Activated CD4-positive, alpha-beta memory T cell treated with anti-CD3 and anti-CD28 coated beads, Interleukin-2, amount 10 ng/mL, durations not matched to agents 7 days and 5 days (primary cell): ENCODE results near the gene PPP1R27. TPM values are rescaled to one million over a fixed set of nuclear protein-coding genes. Genes with fewer than 3 reads are reported as not detected.

Source experiments
- CTCF ChIA-PET: fragments of 350-600 bp; sonication (Branson Sonifier 250); formaldehyde crosslinking; loops from one replicate; lab custom pipeline; 2021; ENCODE audit warnings: antibody characterized with exemption, inconsistent platforms; lab: Charles Lee
- POLR2A ChIA-PET: fragments of 350-600 bp; sonication (Branson Sonifier 250); formaldehyde crosslinking; loops from one replicate; lab custom pipeline; 2021; ENCODE audit warnings: antibody characterized with exemption; lab: Charles Lee
- DNase-seq: peaks from one replicate; pipeline ENCODE4 v3.0.0-alpha.2; 2020
- H3K27ac Mint-ChIP-seq: one replicate; pipeline ENCODE4 v1.8.0; 2021; ENCODE audit warnings: mild to moderate bottlenecking, mixed read lengths
- H3K27me3 Mint-ChIP-seq: one replicate; pipeline ENCODE4 v1.8.0; 2021; ENCODE audit warnings: mixed read lengths
- H3K36me3 Mint-ChIP-seq: one replicate; pipeline ENCODE4 v1.8.0; 2021; ENCODE audit warnings: low read depth, mixed read lengths
- H3K4me1 Mint-ChIP-seq: one replicate; pipeline ENCODE4 v1.8.0; 2021; ENCODE audit warnings: mixed read lengths
- H3K4me3 Mint-ChIP-seq: one replicate; pipeline ENCODE4 v1.8.0; 2021; ENCODE audit warnings: mild to moderate bottlenecking, mixed read lengths
- H3K9me3 Mint-ChIP-seq: one replicate; pipeline ENCODE4 v1.8.0; 2021; ENCODE audit warnings: mixed read lengths
- total RNA-seq, 2 experiments: library from RNA; stranded (reverse); gene quantifications; one replicate each; pipeline ENCODE4 v1.2.3, GENCODE V29; 2021

PPP1R27 gene
- total RNA-seq, 2 experiments from 2014 or later, result not detected

DNA sequence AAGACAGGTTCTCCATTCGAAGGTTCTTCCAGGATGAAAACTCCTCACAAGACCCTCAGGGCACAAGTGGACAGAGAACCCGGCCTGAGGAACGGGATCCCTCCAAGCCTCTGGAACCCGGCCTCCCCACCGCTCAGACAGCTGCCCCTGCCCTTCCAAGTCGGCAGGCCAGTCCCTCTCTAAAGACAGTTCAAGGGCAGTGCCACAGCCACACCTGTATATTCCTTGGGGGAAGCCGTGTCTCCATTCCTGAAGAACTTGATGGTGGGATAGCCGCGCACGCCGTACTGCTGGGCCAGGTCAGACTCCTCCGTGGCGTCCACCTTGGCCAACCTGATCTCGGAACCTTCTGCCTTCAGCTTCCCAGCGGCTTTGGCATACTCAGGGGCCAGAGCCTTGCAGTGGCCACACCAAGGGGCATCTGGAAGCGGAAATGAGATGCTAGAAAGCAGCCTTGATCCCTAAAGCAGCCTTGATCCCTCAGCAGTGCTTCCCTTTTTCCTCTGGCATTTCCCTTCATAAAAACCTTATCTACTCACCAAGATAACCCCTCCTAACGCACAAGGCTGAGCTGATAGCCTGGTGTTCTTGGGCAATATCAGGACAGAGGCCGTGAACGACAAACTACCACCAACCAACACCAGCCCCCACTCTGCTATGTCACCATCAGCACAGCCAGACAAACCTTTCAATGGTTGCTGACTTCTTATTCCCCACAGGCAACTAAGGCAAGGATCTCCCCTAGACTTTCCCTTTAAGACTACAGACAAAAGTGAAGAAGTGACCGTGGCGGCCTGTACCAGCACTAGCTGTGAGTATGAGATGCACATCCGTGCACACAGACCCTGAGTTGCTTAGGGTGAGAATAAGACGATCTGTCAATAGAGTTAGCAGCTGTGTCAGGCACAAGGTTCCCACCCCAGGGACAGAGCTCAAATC is 24.4 kb upstream of the PPP1R27 start:
- POLR2A ChIA-PET, result interaction anchor here (0.8 to 6.6 kb wide), 14 partner anchors 8 to 206 kb away, joined by 3 to 133 read pairs (median 5); partner anchors contain the start of genes ARHGDIA, ARL16, DUS1L and HGS
- Mint-ChIP-seq H3K27me3 (no peaks in the 10 kb centered on the region), H3K27ac (peak overlapping the region; percentile 88), H3K36me3 (peaks cover 58% of the 10 kb centered on the region), H3K4me1 (peaks cover 52% of the 10 kb centered on the region), H3K9me3 (no peaks in the 10 kb centered on the region), H3K4me3 (peak overlapping the region; percentile 98)
- peak; percentile 20 for DNase-seq
- CTCF ChIA-PET, result interaction anchor here (1.0 to 1.3 kb wide), 3 partner anchors 11 to 156 kb away, joined by 3 to 5 read pairs (median 3); partner anchors contain the start of genes ARHGDIA, MCRIP1, MRPL12 and PPP1R27

DNA sequence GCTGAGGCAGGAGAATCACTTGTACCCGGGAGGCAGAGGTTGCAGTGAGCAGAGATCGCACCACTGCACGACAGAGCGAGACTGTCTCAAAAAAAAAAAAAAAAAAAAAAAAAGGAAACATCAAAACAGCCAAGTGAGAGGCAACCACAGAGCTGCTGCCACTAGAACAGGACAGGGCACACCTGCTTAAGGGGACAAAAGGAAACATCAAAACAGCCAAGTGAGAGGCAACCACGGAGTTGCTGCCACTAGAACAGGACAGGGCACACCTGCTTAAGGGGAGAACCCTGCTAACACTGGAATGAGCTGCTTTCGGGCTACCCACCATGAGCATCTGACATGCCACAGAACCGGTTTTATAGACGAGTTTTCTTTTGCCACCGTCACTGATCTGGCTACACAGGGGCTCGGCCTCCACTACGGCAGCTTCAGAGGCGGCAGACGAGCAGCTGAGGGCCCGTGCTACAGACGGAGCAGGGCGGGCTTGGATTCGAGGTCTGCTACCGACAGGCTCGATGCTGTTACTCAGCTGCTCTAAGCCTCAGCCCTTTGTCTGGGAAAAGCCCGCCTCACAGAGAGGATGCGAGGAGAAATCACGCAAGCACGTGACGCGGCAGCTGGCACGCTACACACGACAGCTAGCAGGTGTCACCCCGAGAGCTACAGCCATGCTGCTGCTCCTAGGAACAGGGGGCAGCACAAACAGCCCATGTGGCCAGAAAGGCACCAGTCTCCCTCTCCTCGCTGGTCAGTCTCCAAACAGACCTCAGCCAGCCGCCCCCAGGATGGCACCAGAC is 23.5 kb upstream of the PPP1R27 start:
- ChIA-PET POLR2A (interaction anchor here (0.7 to 6.6 kb wide), 8 partner anchors 9 to 155 kb away, joined by 3 to 133 read pairs (median 6); partner anchors contain the start of genes ARHGDIA, MCRIP1 and MRPL12), CTCF (no interaction called here)
- Mint-ChIP-seq H3K4me1 (peaks cover 51% of the 10 kb centered on the region), H3K9me3 (no peaks in the 10 kb centered on the region), H3K27me3 (no peaks in the 10 kb centered on the region), H3K27ac (peak overlapping the region; percentile 88), H3K4me3 (peak overlapping the region; percentile 98), H3K36me3 (peaks cover 60% of the 10 kb centered on the region)
- no peak for DNase-seq

DNA sequence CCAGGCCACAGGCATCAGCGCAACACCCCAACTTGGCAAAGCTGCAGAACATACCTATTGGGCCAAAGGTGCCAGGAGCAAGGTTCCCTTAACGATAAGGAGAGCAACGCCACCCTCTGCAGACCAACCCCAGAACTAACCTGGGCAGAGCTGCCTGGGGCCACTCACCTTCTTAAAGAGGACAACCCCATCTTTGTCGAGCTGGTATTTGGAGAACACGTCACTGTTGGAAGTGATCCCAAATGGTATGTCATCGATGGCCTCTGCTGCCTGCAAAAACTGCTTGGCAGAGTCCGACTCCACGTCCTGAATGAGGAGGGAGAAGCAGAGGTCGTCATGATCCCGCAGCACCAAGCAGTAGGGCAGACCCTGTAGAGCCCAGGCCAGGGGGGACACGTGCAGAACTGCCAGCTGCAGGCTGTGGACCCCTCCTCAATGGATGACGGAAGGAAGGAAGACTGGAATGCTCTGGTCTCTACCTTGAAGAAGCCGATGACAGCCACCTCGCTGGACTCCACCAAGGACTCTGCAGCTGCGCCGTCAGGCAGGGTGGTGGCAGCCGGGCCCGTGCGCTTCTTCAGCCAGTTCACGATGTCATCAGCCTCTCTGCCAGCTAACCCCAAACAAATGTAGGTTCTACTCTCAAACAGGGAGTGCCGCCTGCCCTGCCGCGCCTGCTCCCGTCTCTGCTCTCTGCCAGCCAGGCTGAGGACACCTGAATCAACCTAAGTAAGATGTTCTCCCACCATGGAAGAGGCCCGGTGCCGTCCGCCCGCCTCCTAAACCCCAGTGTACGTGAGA is 20.3 kb upstream of the PPP1R27 start:
- H3K9me3 Mint-ChIP-seq, result no peaks in the 10 kb centered on the region
- H3K36me3 Mint-ChIP-seq, result peaks cover 71% of the 10 kb centered on the region
- H3K4me3 Mint-ChIP-seq, result no peak overlapping the region
- ChIA-PET POLR2A (interaction anchor here (0.7 to 1.8 kb wide), 8 partner anchors 12 to 124 kb away, joined by 3 to 7 read pairs (median 4); partner anchors contain the start of genes ARHGDIA, MCRIP1 and PPP1R27), CTCF (interaction anchor here (0.6 kb wide), 1 partner anchor 132 kb away, joined by 5 read pairs; no protein-coding TSS in a partner anchor)
- H3K4me1 Mint-ChIP-seq, result peaks cover 38% of the 10 kb centered on the region
- no peaks in the 10 kb centered on the region for H3K27me3 Mint-ChIP-seq
- H3K27ac Mint-ChIP-seq, result no peak overlapping the region
- no peak for DNase-seq

DNA sequence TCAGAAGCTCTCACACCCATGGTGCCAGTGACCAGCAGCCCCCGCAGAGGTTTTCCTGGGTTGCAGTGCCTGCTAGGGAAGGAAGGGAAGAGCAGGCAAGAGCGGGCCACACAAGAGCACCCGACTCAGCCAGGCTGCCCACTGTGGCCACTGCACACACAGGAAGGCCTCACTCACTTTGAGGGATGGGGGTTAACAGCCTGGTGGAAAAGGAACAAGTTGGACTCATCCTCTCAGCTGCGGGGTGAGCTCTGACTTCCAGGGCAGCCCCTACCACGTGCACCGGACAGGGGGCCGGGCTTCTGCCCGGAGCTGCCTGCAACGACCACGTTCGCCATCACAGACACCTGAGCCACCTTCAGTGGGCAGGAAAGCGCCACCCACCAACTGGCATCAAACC is 17.4 kb upstream of the PPP1R27 start:
- Mint-ChIP-seq H3K27me3 (no peaks in the 10 kb centered on the region), H3K4me3 (no peak overlapping the region), H3K9me3 (no peaks in the 10 kb centered on the region), H3K36me3 (peaks cover 52% of the 10 kb centered on the region), H3K4me1 (peaks cover 14% of the 10 kb centered on the region), H3K27ac (no peak overlapping the region)
- CTCF ChIA-PET, result no interaction called here
- POLR2A ChIA-PET, result interaction anchor here (1.0 to 1.7 kb wide), 3 partner anchors 9 to 34 kb away, joined by 3 to 4 read pairs (median 3); partner anchors contain the start of gene P4HB
- no peak for DNase-seq

DNA sequence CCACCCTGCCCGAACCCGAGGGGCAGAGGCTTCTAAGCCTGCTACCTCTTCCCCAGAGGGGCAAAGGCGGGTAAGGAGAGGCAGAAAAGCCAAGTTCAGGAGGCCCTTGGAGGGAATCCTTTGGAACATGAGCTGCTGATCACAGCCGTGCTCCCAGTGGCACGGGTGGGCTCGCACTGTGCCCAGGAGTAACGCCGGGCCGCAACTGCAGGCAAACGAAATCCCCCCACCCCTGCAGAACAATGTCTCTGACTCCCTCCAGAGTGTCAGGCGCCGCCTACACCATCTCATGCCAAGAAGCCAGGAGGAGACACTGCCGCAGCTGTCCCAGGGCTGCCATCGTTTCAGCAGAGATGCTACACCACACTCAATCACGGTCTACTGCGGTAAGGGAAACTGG is 16.6 kb upstream of the PPP1R27 start:
- DNase-seq, result no peak
- ChIA-PET POLR2A (interaction anchor here (1.0 to 1.7 kb wide), 3 partner anchors 9 to 35 kb away, joined by 3 to 4 read pairs (median 3); partner anchors contain the start of genes MCRIP1 and P4HB), CTCF (interaction anchor here (0.6 kb wide), 1 partner anchor 14 kb away, joined by 5 read pairs; no protein-coding TSS in a partner anchor)
- Mint-ChIP-seq H3K4me1 (peaks cover 12% of the 10 kb centered on the region), H3K9me3 (no peaks in the 10 kb centered on the region), H3K4me3 (no peak overlapping the region), H3K36me3 (peaks cover 58% of the 10 kb centered on the region), H3K27ac (no peak overlapping the region), H3K27me3 (no peaks in the 10 kb centered on the region)

DNA sequence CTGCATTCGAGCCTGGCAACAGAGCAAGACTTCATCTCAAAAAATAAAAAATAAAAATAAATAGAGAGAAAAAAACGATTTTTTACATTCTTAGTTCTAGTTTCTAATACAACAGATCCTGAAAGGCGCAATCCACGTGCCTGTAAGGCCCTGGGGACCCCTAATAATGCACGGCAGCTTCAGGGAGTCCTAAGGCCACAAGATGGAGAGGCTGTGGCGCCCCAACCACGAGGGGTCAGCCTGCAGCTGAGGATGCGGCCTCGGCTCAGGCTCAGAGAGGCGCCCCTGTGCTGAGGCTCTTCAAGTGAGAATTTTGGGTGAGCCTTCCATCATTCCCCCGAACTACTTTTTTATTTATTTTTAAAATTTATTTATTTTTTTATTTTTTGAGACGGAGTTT is 14.6 kb upstream of the PPP1R27 start:
- no peak overlapping the region for H3K27ac Mint-ChIP-seq
- peaks cover 58% of the 10 kb centered on the region for H3K36me3 Mint-ChIP-seq
- DNase-seq, result no peak
- no peaks in the 10 kb centered on the region for H3K27me3 Mint-ChIP-seq
- H3K4me1 Mint-ChIP-seq, result peaks cover 3% of the 10 kb centered on the region
- CTCF ChIA-PET, result no interaction called here
- no peaks in the 10 kb centered on the region for H3K9me3 Mint-ChIP-seq
- POLR2A ChIA-PET, result no interaction called here
- H3K4me3 Mint-ChIP-seq, result no peak overlapping the region

DNA sequence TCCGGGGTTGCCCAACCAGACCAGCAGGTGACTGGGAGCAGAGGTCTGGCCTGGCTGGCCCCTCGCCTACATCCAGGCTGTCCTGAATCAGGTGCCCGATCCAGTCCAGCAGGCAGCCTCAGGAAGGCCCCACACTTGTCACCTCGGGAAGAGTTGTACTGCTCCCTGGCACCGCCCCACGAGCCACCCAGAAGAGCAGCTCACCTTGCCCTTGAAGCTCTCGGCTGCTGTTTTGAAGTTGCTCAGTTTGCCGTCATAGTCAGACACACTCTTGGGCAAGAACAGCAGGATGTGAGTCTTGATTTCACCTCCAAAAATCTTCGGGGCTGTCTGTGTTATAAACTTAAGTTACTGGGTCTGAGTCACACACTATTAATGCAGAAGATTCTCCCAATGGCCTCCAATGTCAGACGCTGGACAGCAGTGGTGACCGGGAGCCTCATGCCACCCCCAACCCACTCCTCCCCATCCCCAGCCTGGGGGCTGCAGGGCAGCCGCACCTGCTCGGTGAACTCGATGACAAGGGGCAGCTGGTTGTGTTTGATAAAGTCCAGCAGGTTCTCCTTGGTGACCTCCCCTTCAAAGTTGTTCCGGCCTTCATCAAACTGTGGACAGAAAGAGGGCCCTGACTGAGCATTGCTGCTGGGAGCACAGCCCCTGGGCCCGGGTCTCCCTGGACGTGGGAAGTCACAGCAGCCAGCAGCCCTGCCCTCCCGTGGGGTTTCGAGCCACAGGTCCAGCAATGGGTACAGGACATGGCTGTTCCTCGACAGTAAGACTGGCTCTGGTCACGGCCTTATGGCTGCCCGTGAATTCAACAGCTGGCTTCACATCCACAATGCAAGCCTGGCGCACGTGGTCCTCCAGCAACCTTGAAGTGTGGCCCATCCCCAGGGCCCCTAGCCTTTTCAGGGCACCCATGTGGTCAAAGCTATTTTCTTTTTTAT is 12.2 kb upstream of the PPP1R27 start:
- CTCF ChIA-PET, result no interaction called here
- H3K27me3 Mint-ChIP-seq, result no peaks in the 10 kb centered on the region
- H3K9me3 Mint-ChIP-seq, result no peaks in the 10 kb centered on the region
- H3K36me3 Mint-ChIP-seq, result peaks cover 55% of the 10 kb centered on the region
- POLR2A ChIA-PET, result interaction anchor here (0.7 to 1.4 kb wide), 3 partner anchors 10 to 23 kb away, joined by 3 to 4 read pairs (median 4); partner anchors contain the start of gene MCRIP1
- DNase-seq, result no peak
- H3K27ac Mint-ChIP-seq, result no peak overlapping the region
- no peak overlapping the region for H3K4me3 Mint-ChIP-seq
- H3K4me1 Mint-ChIP-seq, result no peaks in the 10 kb centered on the region

DNA sequence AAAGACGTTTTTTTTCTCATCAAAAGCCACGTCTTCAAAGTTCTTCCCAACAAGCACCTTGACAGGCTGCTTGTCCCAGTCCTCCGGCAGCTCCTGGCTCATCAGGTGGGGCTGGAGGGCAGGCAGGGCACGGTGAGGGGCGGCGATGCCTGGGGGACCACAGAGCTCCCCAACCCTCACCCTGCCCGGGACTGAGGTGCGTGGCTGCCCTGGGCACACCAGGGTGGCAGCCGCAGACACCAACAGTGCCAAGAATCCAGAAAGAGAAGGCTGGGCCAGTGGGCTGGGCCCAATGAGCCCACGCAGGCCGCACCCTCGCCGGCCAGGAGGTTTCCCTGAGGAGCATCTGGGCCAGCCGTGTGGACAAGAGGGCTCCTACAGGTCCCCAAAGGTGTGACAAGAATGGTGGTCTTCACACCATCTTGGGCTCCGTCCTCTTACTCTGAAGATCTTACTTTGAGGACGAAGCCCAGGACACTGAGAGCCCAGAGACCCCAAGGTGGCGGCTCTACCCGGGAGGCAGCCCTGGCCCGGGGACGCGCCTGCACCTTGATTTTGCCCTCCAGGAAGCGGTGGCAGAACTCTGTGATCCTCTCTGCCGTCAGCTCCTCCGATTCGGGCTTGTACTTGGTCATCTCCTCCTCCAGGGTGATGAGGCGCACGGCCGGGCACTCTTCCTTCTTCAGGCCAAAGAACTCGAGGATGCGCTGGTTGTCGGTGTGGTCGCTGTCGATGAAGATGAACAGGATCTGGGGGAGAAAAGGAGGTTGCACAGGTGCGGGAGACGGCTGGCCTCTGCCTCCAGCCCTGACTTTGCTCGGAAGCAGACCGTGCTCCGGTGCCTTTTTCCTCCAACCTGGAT is 11.3 kb upstream of the PPP1R27 start:
- Mint-ChIP-seq H3K36me3 (peaks cover 46% of the 10 kb centered on the region), H3K4me1 (no peaks in the 10 kb centered on the region), H3K27ac (no peak overlapping the region), H3K27me3 (no peaks in the 10 kb centered on the region), H3K4me3 (no peak overlapping the region), H3K9me3 (no peaks in the 10 kb centered on the region)
- CTCF ChIA-PET, result no interaction called here
- POLR2A ChIA-PET, result interaction anchor here (1.0 to 1.4 kb wide), 4 partner anchors 9 to 13 kb away, joined by 3 to 4 read pairs (median 4); partner anchors contain the start of gene MCRIP1
- DNase-seq, result no peak

DNA sequence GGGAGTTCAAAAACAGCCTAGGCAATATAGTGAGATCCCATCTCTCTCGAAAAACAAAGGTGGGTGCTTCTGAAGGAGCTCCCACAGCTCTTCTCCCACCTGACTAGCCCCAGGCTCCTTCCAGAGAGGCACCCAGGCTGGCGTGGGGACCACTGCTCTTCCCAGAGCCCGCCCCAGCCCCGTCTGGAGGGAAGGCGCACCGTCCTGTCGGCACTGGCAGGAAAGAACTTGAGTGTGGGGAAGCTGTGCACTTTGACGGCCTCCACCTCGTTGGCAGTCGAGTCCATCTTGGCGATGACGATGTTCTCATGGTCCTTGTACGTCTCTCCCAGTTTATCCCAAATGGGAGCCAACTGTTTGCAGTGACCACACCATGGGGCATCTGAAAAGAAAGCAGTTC is 10.5 kb upstream of the PPP1R27 start:
- H3K4me1 Mint-ChIP-seq, result no peaks in the 10 kb centered on the region
- H3K9me3 Mint-ChIP-seq, result no peaks in the 10 kb centered on the region
- H3K27ac Mint-ChIP-seq, result no peak overlapping the region
- H3K4me3 Mint-ChIP-seq, result no peak overlapping the region
- H3K36me3 Mint-ChIP-seq, result peaks cover 44% of the 10 kb centered on the region
- POLR2A ChIA-PET, result interaction anchor here (1.0 to 1.4 kb wide), 3 partner anchors 8 to 13 kb away, joined by 3 to 4 read pairs (median 3); partner anchors contain the start of gene MCRIP1
- DNase-seq, result no peak
- no peaks in the 10 kb centered on the region for H3K27me3 Mint-ChIP-seq
- CTCF ChIA-PET, result no interaction called here

DNA sequence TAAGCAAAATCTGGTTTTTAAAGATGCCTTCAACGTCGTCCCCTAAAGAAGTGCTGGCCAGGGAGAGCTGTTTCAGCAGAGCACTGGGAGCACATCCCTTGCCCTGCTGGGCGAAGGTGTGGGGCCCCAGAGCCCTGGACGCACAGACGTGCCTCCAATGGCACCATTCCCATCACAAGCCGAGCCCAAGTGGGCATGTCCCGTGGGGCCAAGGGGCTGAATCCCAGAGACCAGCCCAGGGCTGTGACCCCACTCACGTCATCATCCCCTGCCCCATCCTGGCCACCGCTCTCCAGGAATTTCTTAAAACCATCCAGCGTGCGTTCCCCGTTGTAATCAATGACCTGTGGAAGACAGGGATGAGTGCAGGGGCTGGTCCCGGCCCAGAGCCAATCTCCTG is 10.0 kb upstream of the PPP1R27 start:
- Mint-ChIP-seq H3K36me3 (peaks cover 44% of the 10 kb centered on the region), H3K4me3 (no peak overlapping the region), H3K9me3 (no peaks in the 10 kb centered on the region), H3K4me1 (no peaks in the 10 kb centered on the region), H3K27me3 (no peaks in the 10 kb centered on the region), H3K27ac (no peak overlapping the region)
- CTCF ChIA-PET, result no interaction called here
- no peak for DNase-seq
- POLR2A ChIA-PET, result interaction anchor here (1.0 to 1.4 kb wide), 2 partner anchors 12 to 13 kb away, joined by 3 to 4 read pairs; partner anchors contain the start of gene MCRIP1
